ENCODE measurements around the gene VAV1. TPM values are rescaled to one million over a fixed set of nuclear protein-coding genes. Genes with fewer than 3 reads are reported as not detected.
"Not testable (repeated sequence)": the region's sequence is repeated elsewhere in the genome, so short reads cannot be mapped to it uniquely, and the experiment has no call there.

The VAV1 gene
- total RNA-seq, 1 donor from 2014 or later: 90.4 TPM

DNA sequence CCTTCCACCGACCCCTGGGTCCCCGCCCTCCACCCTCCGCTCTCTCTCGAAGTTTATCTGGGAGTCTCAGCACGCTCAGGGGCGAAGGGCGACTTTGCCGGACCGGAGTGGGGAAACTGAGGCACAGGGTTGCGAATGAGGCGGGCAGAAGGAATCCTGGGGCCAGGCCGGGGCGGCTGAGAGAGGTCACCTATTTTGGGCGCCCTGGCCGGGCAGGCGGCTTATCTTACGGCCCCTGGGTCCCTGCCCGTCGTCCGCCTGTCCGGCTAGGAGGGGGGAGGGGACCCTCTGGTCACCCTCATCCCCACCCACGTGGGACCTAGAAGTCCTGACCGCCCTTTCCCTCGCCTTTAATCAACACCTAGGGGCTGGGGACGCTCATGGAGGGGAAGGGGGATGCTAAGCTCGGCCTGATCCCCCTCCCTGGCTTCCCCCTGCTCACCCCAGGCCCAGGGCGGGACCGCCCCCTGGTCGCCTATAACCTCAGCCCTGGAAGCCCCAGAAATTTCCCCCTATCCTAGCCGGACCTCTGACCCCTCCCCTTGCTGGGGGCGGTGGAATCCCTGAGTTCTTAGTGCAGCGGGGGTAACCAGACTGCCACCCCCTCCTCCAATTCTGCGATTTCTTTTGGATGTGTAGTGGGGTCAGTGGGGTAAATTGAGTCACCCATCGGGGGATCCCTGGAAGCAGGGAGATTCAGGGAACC is 32.5 kb upstream of the VAV1 start:
- Mint-ChIP-seq H3K4me3 (peak overlapping the region; percentile 87), H3K9me3 (no peaks in the 10 kb centered on the region), H3K36me3 (ENCODE audit: low read depth) (peaks cover 26% of the 10 kb centered on the region), H3K4me1 (ENCODE audit: low read depth) (peaks cover 42% of the 10 kb centered on the region), H3K27ac (peak overlapping the region; percentile 63), H3K27me3 (ENCODE audit: insufficient read depth) (no peaks in the 10 kb centered on the region)
- DNase-seq (ENCODE audit: low spot score): no peak
- intact Hi-C loops (cut with micrococcal nuclease): loop anchor here (1.0 to 5.0 kb wide), 4 partner anchors 32 to 367 kb away; partner anchors contain the start of genes ALKBH7, TNFSF9 and VAV1

- Mint-ChIP-seq H3K27me3 (ENCODE audit: insufficient read depth) (no peaks in the 10 kb centered on the region), H3K4me3 (peak overlapping the region; percentile 87), H3K36me3 (ENCODE audit: low read depth) (peaks cover 32% of the 10 kb centered on the region), H3K4me1 (ENCODE audit: low read depth) (peaks cover 39% of the 10 kb centered on the region), H3K27ac (peak overlapping the region; percentile 63), H3K9me3 (no peaks in the 10 kb centered on the region)
- DNase-seq (ENCODE audit: low spot score): no peak
- intact Hi-C loops (cut with micrococcal nuclease): no loop called here
Observed at GRCh38 chr19:6740589-6741343, 31.7 kb upstream of the VAV1 start.

- no peak for DNase-seq (ENCODE audit: low spot score)
- Mint-ChIP-seq H3K4me1 (ENCODE audit: low read depth) (peaks cover 26% of the 10 kb centered on the region), H3K36me3 (ENCODE audit: low read depth) (peaks cover 35% of the 10 kb centered on the region), H3K27ac (no peak overlapping the region), H3K4me3 (peak overlapping the region; percentile 7), H3K27me3 (ENCODE audit: insufficient read depth) (no peaks in the 10 kb centered on the region), H3K9me3 (no peaks in the 10 kb centered on the region)
- intact Hi-C loops (cut with micrococcal nuclease): no loop called here
Observed at GRCh38 chr19:6743066-6743465, 29.4 kb upstream of the VAV1 start.

DNA sequence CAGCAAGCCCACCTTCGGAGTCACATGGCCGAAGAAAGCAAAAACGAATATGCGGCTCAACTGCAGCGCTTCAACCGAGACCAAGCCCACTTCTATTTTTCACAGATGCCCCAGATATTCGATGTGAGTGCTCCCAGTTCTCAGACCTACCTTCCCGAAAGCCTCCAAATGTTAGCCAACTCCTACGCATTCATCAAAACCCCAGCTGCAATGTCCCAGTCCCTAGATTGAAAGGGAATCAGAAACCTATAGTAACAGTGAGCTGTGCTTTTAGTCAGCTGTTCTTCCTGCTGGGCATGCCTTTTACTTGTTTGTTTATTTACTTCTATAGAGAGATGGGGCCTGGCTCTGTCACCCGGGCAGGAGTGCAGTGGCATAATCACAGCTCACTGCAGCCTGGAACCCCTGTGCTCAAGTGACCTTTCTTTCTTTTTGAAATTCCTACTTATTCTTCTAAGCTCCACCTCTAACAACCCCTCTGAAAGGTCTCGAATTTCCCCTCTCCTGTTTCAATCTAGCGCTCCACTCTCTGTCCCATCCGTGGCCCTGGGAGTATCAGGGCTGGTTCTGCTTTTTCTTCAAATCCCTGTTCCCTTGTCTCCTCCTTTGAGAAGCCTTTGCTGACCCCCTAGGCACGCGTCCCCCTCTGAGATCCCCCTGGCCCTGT is 28.7 kb upstream of the VAV1 start:
- Mint-ChIP-seq H3K4me3 (no peak overlapping the region), H3K4me1 (ENCODE audit: low read depth) (peaks cover 18% of the 10 kb centered on the region), H3K27ac (peak overlapping the region; percentile 14), H3K27me3 (ENCODE audit: insufficient read depth) (no peaks in the 10 kb centered on the region), H3K9me3 (no peaks in the 10 kb centered on the region), H3K36me3 (ENCODE audit: low read depth) (peaks cover 39% of the 10 kb centered on the region)
- DNase-seq (ENCODE audit: low spot score): no peak
- intact Hi-C loops (cut with micrococcal nuclease): no loop called here

- Mint-ChIP-seq H3K4me1 (ENCODE audit: low read depth) (peaks cover 12% of the 10 kb centered on the region), H3K27me3 (ENCODE audit: insufficient read depth) (no peaks in the 10 kb centered on the region), H3K4me3 (no peak overlapping the region), H3K27ac (no peak overlapping the region), H3K9me3 (no peaks in the 10 kb centered on the region), H3K36me3 (ENCODE audit: low read depth) (peaks cover 44% of the 10 kb centered on the region)
- intact Hi-C loops (cut with micrococcal nuclease): no loop called here
- no peak for DNase-seq (ENCODE audit: low spot score)
Observed at GRCh38 chr19:6744381-6745301, 27.9 kb upstream of the VAV1 start.

DNA sequence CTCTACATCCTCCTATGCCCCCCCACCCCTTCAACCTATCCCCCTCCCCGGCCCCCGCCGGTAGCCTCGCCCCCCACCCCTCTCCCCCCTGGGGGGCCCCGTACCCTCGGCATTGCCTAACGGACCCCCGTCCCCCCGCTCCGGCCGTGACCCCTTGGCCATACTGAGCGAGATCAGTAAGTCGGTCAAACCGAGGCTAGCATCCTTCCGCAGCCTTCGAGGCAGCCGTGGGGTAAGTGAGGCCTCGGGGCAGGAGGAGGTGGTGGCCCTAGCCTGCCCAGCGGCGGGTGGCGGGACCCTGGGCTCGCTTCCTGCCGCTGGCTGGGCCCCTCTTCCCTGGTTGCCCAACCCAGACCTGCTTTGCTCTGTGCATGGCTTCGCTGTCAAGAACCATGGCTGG is 26.5 kb upstream of the VAV1 start:
- Mint-ChIP-seq H3K27ac (no peak overlapping the region), H3K4me3 (no peak overlapping the region), H3K27me3 (ENCODE audit: insufficient read depth) (no peaks in the 10 kb centered on the region), H3K9me3 (no peaks in the 10 kb centered on the region), H3K4me1 (ENCODE audit: low read depth) (peaks cover 9% of the 10 kb centered on the region), H3K36me3 (ENCODE audit: low read depth) (peaks cover 47% of the 10 kb centered on the region)
- intact Hi-C loops (cut with micrococcal nuclease): no loop called here
- no peak for DNase-seq (ENCODE audit: low spot score)

DNA sequence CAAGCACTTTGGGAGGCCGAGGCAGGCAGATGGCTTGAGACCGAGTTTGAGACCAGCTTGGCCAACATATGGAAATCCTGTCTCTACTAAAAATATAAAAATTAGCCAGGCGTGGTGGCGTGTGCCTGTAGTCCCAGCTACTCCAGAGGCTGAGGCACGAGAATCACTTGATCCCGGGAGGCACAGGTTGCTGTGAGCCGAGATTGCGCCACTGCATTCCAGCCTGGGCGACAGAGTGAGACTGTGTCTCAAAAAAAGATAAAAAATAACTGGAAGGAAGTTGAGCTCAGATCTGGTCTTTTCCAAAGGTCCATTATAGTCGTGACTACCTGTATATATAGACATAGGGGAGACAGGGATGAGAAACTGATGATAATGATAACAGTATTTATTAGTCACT is 24.0 kb upstream of the VAV1 start:
- H3K27ac Mint-ChIP-seq; H3K4me3 Mint-ChIP-seq; H3K9me3 Mint-ChIP-seq; intact Hi-C loops (cut with micrococcal nuclease); H3K27me3 Mint-ChIP-seq (ENCODE audit: insufficient read depth); DNase-seq (ENCODE audit: low spot score); H3K4me1 Mint-ChIP-seq (ENCODE audit: low read depth): not testable (repeated sequence)
- H3K36me3 Mint-ChIP-seq (ENCODE audit: low read depth): peaks cover 46% of the 10 kb centered on the region

GRCh38 chr19:6750062-6750461 is 22.4 kb upstream of the VAV1 start:
- intact Hi-C loops (cut with micrococcal nuclease): no loop called here
- no peaks in the 10 kb centered on the region for H3K9me3 Mint-ChIP-seq
- H3K27me3 Mint-ChIP-seq (ENCODE audit: insufficient read depth): no peaks in the 10 kb centered on the region
- H3K27ac Mint-ChIP-seq: peak overlapping the region; percentile 84
- H3K4me1 Mint-ChIP-seq (ENCODE audit: low read depth): peaks cover 11% of the 10 kb centered on the region
- peaks cover 38% of the 10 kb centered on the region for H3K36me3 Mint-ChIP-seq (ENCODE audit: low read depth)
- DNase-seq (ENCODE audit: low spot score): no peak
- no peak overlapping the region for H3K4me3 Mint-ChIP-seq

GRCh38 chr19:6751189-6751588 is 21.3 kb upstream of the VAV1 start:
- Mint-ChIP-seq H3K9me3 (no peaks in the 10 kb centered on the region), H3K4me1 (ENCODE audit: low read depth) (peaks cover 11% of the 10 kb centered on the region), H3K4me3 (no peak overlapping the region), H3K36me3 (ENCODE audit: low read depth) (peaks cover 33% of the 10 kb centered on the region), H3K27me3 (ENCODE audit: insufficient read depth) (no peaks in the 10 kb centered on the region), H3K27ac (no peak overlapping the region)
- intact Hi-C loops (cut with micrococcal nuclease): no loop called here
- DNase-seq (ENCODE audit: low spot score): no peak

- DNase-seq (ENCODE audit: low spot score): no peak
- intact Hi-C loops (cut with micrococcal nuclease): loop anchor here (1.0 kb wide), 7 partner anchors 15 to 236 kb away; partner anchors contain the start of genes GPR108, SH2D3A and VAV1
- Mint-ChIP-seq H3K36me3 (ENCODE audit: low read depth) (peaks cover 24% of the 10 kb centered on the region), H3K4me3 (no peak overlapping the region), H3K27me3 (ENCODE audit: insufficient read depth) (no peaks in the 10 kb centered on the region), H3K4me1 (ENCODE audit: low read depth) (peaks cover 13% of the 10 kb centered on the region), H3K27ac (peak overlapping the region; percentile 88), H3K9me3 (no peaks in the 10 kb centered on the region)
Observed at GRCh38 chr19:6752256-6753177, 20.0 kb upstream of the VAV1 start.

DNA sequence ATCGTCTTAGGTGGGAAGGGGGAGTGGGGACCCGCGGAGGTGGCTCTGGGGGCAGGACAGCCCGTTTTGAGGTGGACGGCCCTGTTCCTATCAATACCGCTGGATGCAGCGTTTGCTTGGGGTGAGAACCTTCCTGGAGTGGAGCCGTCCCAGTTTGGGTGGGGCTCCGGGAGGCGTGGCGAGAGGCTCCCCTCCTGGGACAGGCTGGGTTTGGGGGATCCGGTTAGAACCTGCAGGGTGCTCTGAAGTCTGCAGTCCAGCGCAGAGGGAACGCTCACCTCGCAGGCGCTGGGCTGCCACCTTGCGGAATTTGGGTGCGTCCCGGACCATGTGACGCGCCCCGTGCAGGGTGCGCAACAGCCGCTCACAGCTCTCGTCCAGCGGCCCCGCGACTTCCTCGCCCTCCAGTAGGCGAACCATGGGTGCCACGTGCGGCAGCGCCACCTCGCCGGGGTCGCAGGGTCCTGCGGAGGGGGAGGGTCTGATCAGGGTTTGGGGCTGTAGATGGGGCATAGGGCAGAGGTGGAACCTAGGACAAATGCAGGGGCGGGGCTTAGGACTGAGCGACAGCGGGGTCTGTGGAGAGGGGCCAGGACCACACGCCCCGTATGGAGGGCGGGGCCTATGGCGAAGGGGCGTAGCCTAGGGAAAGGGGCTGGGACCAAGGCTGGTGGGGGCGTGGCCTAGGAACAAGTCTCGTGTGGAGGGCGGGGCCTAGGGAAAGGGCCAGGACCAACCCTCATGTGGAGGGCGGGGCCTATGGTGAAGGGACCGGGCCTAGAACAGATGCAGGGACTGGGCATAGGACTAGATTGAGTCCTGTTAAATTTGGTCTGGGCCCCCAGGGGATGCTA is 19.1 kb upstream of the VAV1 start:
- Mint-ChIP-seq H3K36me3 (ENCODE audit: low read depth) (peaks cover 25% of the 10 kb centered on the region), H3K4me3 (peak overlapping the region; percentile 75), H3K4me1 (ENCODE audit: low read depth) (peaks cover 19% of the 10 kb centered on the region), H3K27ac (peak overlapping the region; percentile 88), H3K27me3 (ENCODE audit: insufficient read depth) (no peaks in the 10 kb centered on the region), H3K9me3 (no peaks in the 10 kb centered on the region)
- intact Hi-C loops (cut with micrococcal nuclease): loop anchor here (1.0 kb wide), 7 partner anchors 14 to 237 kb away; partner anchors contain the start of genes GPR108, SH2D3A and VAV1
- DNase-seq (ENCODE audit: low spot score): peak; percentile 76
